Gastrocnemius medialis (tissue), 4 donors: ENCODE results near the gene SCP2. TPM values are rescaled to one million over a fixed set of nuclear protein-coding genes. Genes with fewer than 3 reads are reported as not detected.
"Not testable (repeated sequence)": the region's sequence is repeated elsewhere in the genome, so short reads cannot be mapped to it uniquely, and the experiment has no call there.

Source experiments
- ATAC-seq, 2 donors: fragments of 150-250 bp; one replicate each; pipeline ENCODE4 v1.9.1; 2016
- DNase-seq, 2 donors: peaks; one replicate each; pipeline ENCODE4 v3.0.0-alpha.2; 2019
- H3K27ac ChIP-seq, 4 donors: fragments of 200-600 bp; sonication (generic); 1 replicate in 1 of 4; 2 replicates in 3 of 4; pipeline ENCODE4 v1.5.1; 2016 to 2018; ENCODE audit warnings: mild to moderate bottlenecking in 2 of 4, moderate library complexity in 1 of 4
- H3K27me3 ChIP-seq, 3 donors: fragments of 200-600 bp; sonication (generic) in 2 of 3; 1 replicate in 1 of 3; 2 replicates in 2 of 3; pipeline versions ENCODE4 v1.5.1 to v1.6.0; 2016 to 2019; ENCODE audit warnings: mild to moderate bottlenecking in 1 of 3, moderate library complexity in 1 of 3
- H3K36me3 ChIP-seq, 2 donors: fragments of 200-600 bp; sonication (generic) in 1 of 2; one replicate each; pipeline ENCODE4 v1.5.1; 2017 to 2018
- H3K4me1 ChIP-seq, 2 donors: fragments of 200-600 bp; sonication (generic) in 1 of 2; one replicate each; pipeline ENCODE4 v1.5.1; 2016 to 2017; ENCODE audit warnings: mild to moderate bottlenecking in 2 of 2
- H3K4me3 ChIP-seq, 4 donors: fragments of 200-600 bp; sonication (generic) in 3 of 4; 1 replicate in 1 of 4; 2 replicates in 3 of 4; pipeline ENCODE4 v1.5.1; 2016 to 2019; ENCODE audit warnings: mild to moderate bottlenecking in 2 of 4
- H3K9me3 ChIP-seq, 3 donors: fragments of 200-600 bp; sonication (generic) in 2 of 3; 1 replicate in 1 of 3; 2 replicates in 2 of 3; pipeline ENCODE4 v1.5.1; 2016 to 2019
- CTCF ChIP-seq, 5 experiments: fragments of 450-650 bp in 3 of 5; fragments of 200-600 bp in 2 of 5; sonication (generic) in 2 of 5; IDR thresholded peaks in 4 of 5; conservative IDR thresholded peaks in 1 of 5; 1 replicate in 4 of 5; 2 replicates in 1 of 5; pipeline ENCODE4 v1.5.1; 2016 to 2019; ENCODE audit warnings: antibody characterized with exemption in 5 of 5, mild to moderate bottlenecking in 3 of 5, moderate library complexity in 3 of 5
- POLR2A ChIP-seq, 2 donors: fragments of 450-650 bp; IDR thresholded peaks; one replicate each; pipeline ENCODE4 v1.6.1; 2017; ENCODE audit warnings: antibody characterized with exemption in 2 of 2, mild to moderate bottlenecking in 2 of 2, moderate library complexity in 2 of 2
- in situ Hi-C, 4 donors: fragments of 200-750 bp; cut with MboI; loops; one replicate each; pipeline versions ENCODE4 v1.15.0 to v1.8.0; 2017; ENCODE audit warnings: low sequenced_read_pairs in 4 of 4
- intact Hi-C: fragments of 100-400 bp; cut with DNase I; formaldehyde crosslinking; loops from one replicate; pipeline ENCODE4 v1.15.1; 2023; ENCODE audit warnings: low total_unique reads
- total RNA-seq, 4 donors: library from RNA; depleted of rRNA; stranded (reverse); fragments of >200 nt; gene quantifications; one replicate each; pipeline versions ENCODE4 v1.1.0 to v1.2.3, GENCODE V29; 2016

SCP2 gene
- total RNA-seq, 4 donors from 2014 or later = 44.6 to 75.4 (median 61.1) TPM

GRCh38 chr1:52943876-52944416, 16.9 kb downstream of the SCP2 start:
- Histone ChIP-seq H3K4me1 (peaks cover 8 to 12% of the 10 kb centered on the region in 2 donors), H3K36me3 (no peaks in the 10 kb centered on the region), H3K27me3 (no peaks in the 10 kb centered on the region), H3K9me3 (no peaks in the 10 kb centered on the region), H3K4me3 (no peak overlapping the region), H3K27ac (no peak overlapping the region)
- no peak for ATAC-seq
- in situ Hi-C loops = no loop called here
- no peak for TF ChIP-seq POLR2A (IDR thresholded peaks at IDR 0.05)
- no peak for TF ChIP-seq CTCF (IDR thresholded peaks at IDR 0.05 in 4 of 5, conservative IDR thresholded peaks at IDR 0.05 in 1 of 5)
- no peak for DNase-seq
- intact Hi-C loops = no loop called here

- H3K27ac ChIP-seq = no peak overlapping the region
- no peak for DNase-seq
- no peak for ATAC-seq
- H3K27me3 ChIP-seq = no peaks in the 10 kb centered on the region
- no peak overlapping the region for H3K4me3 ChIP-seq
- no peaks in the 10 kb centered on the region for H3K9me3 ChIP-seq
- H3K36me3 ChIP-seq = peaks cover 0 to 3% of the 10 kb centered on the region in 2 donors
- TF ChIP-seq POLR2A (IDR thresholded peaks at IDR 0.05) = no peak
- H3K4me1 ChIP-seq = peaks cover 4 to 10% of the 10 kb centered on the region in 2 donors
- intact Hi-C loops (no loop called here), in situ Hi-C loops (no loop called here)
Measured at GRCh38 chr1:52944566-52944965, 17.5 kb downstream of the SCP2 start.

GRCh38 chr1:52947490-52947889, 20.4 kb downstream of the SCP2 start:
- Histone ChIP-seq H3K27ac (no peak overlapping the region), H3K27me3 (no peaks in the 10 kb centered on the region), H3K36me3 (peaks cover 0 to 15% of the 10 kb centered on the region in 2 donors), H3K9me3 (no peaks in the 10 kb centered on the region), H3K4me1 (peaks cover 0 to 4% of the 10 kb centered on the region in 2 donors), H3K4me3 (no peak overlapping the region)
- in situ Hi-C loops = no loop called here
- ATAC-seq = no peak
- DNase-seq = no peak
- TF ChIP-seq POLR2A (IDR thresholded peaks at IDR 0.05) (no peak), CTCF (IDR thresholded peaks at IDR 0.05 in 4 of 5, conservative IDR thresholded peaks at IDR 0.05 in 1 of 5) (no peak)
- intact Hi-C loops = no loop called here

- intact Hi-C loops, ATAC-seq, H3K4me3 ChIP-seq, H3K27ac ChIP-seq, H3K4me1 ChIP-seq, H3K27me3 ChIP-seq, in situ Hi-C loops, H3K9me3 ChIP-seq, DNase-seq: not testable (repeated sequence)
- peaks cover 0 to 16% of the 10 kb centered on the region in 2 donors for H3K36me3 ChIP-seq
Measured at GRCh38 chr1:52949602-52950001, 22.5 kb downstream of the SCP2 start.

GRCh38 chr1:52952112-52952511, 25.0 kb downstream of the SCP2 start:
- ATAC-seq (no peak), DNase-seq (no peak)
- in situ Hi-C loops = no loop called here
- no peak for TF ChIP-seq CTCF (IDR thresholded peaks at IDR 0.05 in 4 of 5, conservative IDR thresholded peaks at IDR 0.05 in 1 of 5)
- TF ChIP-seq POLR2A (IDR thresholded peaks at IDR 0.05) = no peak
- intact Hi-C loops = no loop called here
- H3K9me3 ChIP-seq = no peaks in the 10 kb centered on the region
- no peak overlapping the region for H3K27ac ChIP-seq
- H3K27me3 ChIP-seq = no peaks in the 10 kb centered on the region
- no peaks in the 10 kb centered on the region for H3K4me1 ChIP-seq
- H3K36me3 ChIP-seq = peaks cover 0 to 16% of the 10 kb centered on the region in 2 donors
- H3K4me3 ChIP-seq = no peak overlapping the region
